Transverse colon (tissue), 4 donors: ENCODE data around the gene KLHL29. TPM values are rescaled to one million over a fixed set of nuclear protein-coding genes. Genes with fewer than 3 reads are reported as not detected.

ENCODE experiments used
- DNase-seq: peaks from one replicate; pipeline ENCODE4 v3.0.0-alpha.2; 2019
- H3K27ac ChIP-seq, 4 donors: fragments of 200-600 bp; sonication (generic); 2 replicates each; pipeline ENCODE4 v1.5.1; 2016 to 2018; ENCODE audit warnings: inconsistent platforms in 4 of 4
- H3K27me3 ChIP-seq: fragments of 200-600 bp; sonication (generic); 2 replicates; pipeline ENCODE4 v1.5.1; 2017; ENCODE audit warnings: inconsistent platforms
- H3K36me3 ChIP-seq, 4 donors: fragments of 200-600 bp; sonication (generic); 2 replicates each; pipeline ENCODE4 v1.5.1; 2017 to 2019; ENCODE audit warnings: inconsistent platforms in 4 of 4
- H3K4me1 ChIP-seq, 4 donors: fragments of 200-600 bp; sonication (generic); 2 replicates each; pipeline ENCODE4 v1.5.1; 2017 to 2020; ENCODE audit warnings: inconsistent platforms in 4 of 4
- H3K4me3 ChIP-seq, 4 donors: fragments of 200-600 bp; sonication (generic); 1 replicate in 1 of 4; 2 replicates in 3 of 4; pipeline versions ENCODE4 v1.5.1 to v1.6.1; 2017 to 2019; ENCODE audit warnings: inconsistent platforms in 4 of 4
- H3K9me3 ChIP-seq, 2 donors: fragments of 200-600 bp; sonication (generic); 2 replicates each; pipeline ENCODE4 v1.5.1; 2017 to 2019; ENCODE audit warnings: inconsistent platforms in 2 of 2
- CTCF ChIP-seq, 5 experiments: fragments of 200-600 bp in 3 of 5; fragments of 450-650 bp in 2 of 5; sonication (generic) in 3 of 5; IDR thresholded peaks; 1 replicate in 2 of 5; 2 replicates in 3 of 5; pipeline ENCODE4 v1.5.1; 2016 to 2017; ENCODE audit warnings: antibody characterized with exemption in 5 of 5, inconsistent platforms in 3 of 5, mild to moderate bottlenecking in 2 of 5, moderate library complexity in 1 of 5
- EP300 ChIP-seq: sonication (generic); formaldehyde crosslinking; IDR thresholded peaks from one replicate; pipeline ENCODE4 v1.6.1; 2017; ENCODE audit warnings: antibody characterized with exemption, low read depth
- POLR2A ChIP-seq: fragments of 450-650 bp; IDR thresholded peaks from one replicate; pipeline ENCODE4 v1.6.1; 2016; ENCODE audit warnings: antibody characterized with exemption, mild to moderate bottlenecking, moderate library complexity
- POLR2AphosphoS5 ChIP-seq, 3 donors: sonication (generic); formaldehyde crosslinking; IDR thresholded peaks; one replicate each; pipeline ENCODE4 v1.6.1; 2016; ENCODE audit warnings: antibody characterized with exemption in 3 of 3
- WGBS, 2 donors: methylation state at CpG; one replicate each; pipeline ENCODE4 v1.1.5; 2018; ENCODE audit warnings: low coverage in 1 of 2; 5-methylcytosine and 5-hydroxymethylcytosine counted together
- in situ Hi-C, 4 donors: fragments of 200-750 bp; cut with MboI; loops; one replicate each; pipeline versions ENCODE4 v1.15.0 to v1.15.1; 2017; ENCODE audit warnings: low sequenced_read_pairs in 3 of 4, low pct_ligation_motif_present in 1 of 4, low pct_unique_long_range_greater_than_20kb in 1 of 4
- intact Hi-C: fragments of 100-400 bp; cut with DNase I; formaldehyde crosslinking; loops from one replicate; pipeline ENCODE4 v1.15.1; 2023; ENCODE audit warnings: low total_unique reads
- total RNA-seq, 4 donors: library from RNA; depleted of rRNA; stranded (reverse); fragments of >200 nt; gene quantifications; one replicate each; pipeline ENCODE4 v1.1.0, GENCODE V29; 2016

The KLHL29 gene
- total RNA-seq, 4 donors from 2014 or later: 3.3 to 16.5 (median 5.8) TPM

- Histone ChIP-seq H3K9me3 (no peaks in the 10 kb centered on the region), H3K27ac (peak overlapping the region in 2 of 4 donors; percentile 32 to 48), H3K4me1 (peaks cover 0 to 6% (median 4%) of the 10 kb centered on the region in 4 donors), H3K36me3 (no peaks in the 10 kb centered on the region), H3K4me3 (no peak overlapping the region), H3K27me3 (no peaks in the 10 kb centered on the region)
- no peak for DNase-seq
- intact Hi-C loops: no loop called here
- 82 to 100% methylated on average over 3 to 16 of the region's 16 CpGs for WGBS, 2 donors
- in situ Hi-C loops: no loop called here
- TF ChIP-seq EP300 (no peak), POLR2A (no peak), POLR2AphosphoS5 (IDR thresholded peaks at IDR 0.05) (no peak), CTCF (IDR thresholded peaks at IDR 0.05) (no peak)
Measured at GRCh38 chr2:23549821-23550530, 165.0 kb downstream of the KLHL29 start.

- Histone ChIP-seq H3K4me1 (peaks cover 0 to 6% (median 1%) of the 10 kb centered on the region in 4 donors), H3K27ac (peak overlapping the region in 1 of 4 donors; percentile 11), H3K36me3 (no peaks in the 10 kb centered on the region), H3K9me3 (no peaks in the 10 kb centered on the region), H3K27me3 (no peaks in the 10 kb centered on the region), H3K4me3 (no peak overlapping the region)
- TF ChIP-seq EP300: no peak
- no peak for TF ChIP-seq POLR2AphosphoS5 (IDR thresholded peaks at IDR 0.05)
- TF ChIP-seq POLR2A: no peak
- TF ChIP-seq CTCF (IDR thresholded peaks at IDR 0.05): no peak
- no peak for DNase-seq
- in situ Hi-C loops: no loop called here
- 86 to 100% methylated on average over 4 to 7 of the region's 7 CpGs for WGBS, 2 donors
- intact Hi-C loops: no loop called here
Measured at GRCh38 chr2:23550553-23550952, 165.6 kb downstream of the KLHL29 start.

- Histone ChIP-seq H3K36me3 (no peaks in the 10 kb centered on the region), H3K9me3 (no peaks in the 10 kb centered on the region), H3K4me1 (peaks cover 0 to 6% (median 0%) of the 10 kb centered on the region in 4 donors), H3K4me3 (no peak overlapping the region), H3K27ac (no peak overlapping the region), H3K27me3 (no peaks in the 10 kb centered on the region)
- TF ChIP-seq EP300: no peak
- no peak for TF ChIP-seq CTCF (IDR thresholded peaks at IDR 0.05)
- TF ChIP-seq POLR2AphosphoS5 (IDR thresholded peaks at IDR 0.05): no peak
- TF ChIP-seq POLR2A: no peak
- in situ Hi-C loops (no loop called here), intact Hi-C loops (no loop called here)
- 71 to 100% methylated on average over 1 to 5 of the region's 5 CpGs for WGBS, 2 donors
- DNase-seq: no peak
Measured at GRCh38 chr2:23551875-23552274, 166.9 kb downstream of the KLHL29 start.

GRCh38 chr2:23553561-23553960 lies 168.6 kb downstream of the KLHL29 start:
- DNase-seq: no peak
- no peak overlapping the region for H3K4me3 ChIP-seq
- WGBS, 2 donors: 93% methylated on average over 10 of the region's 10 CpGs; no CpG with 5 or more reads in 1 of the 2 donors
- H3K9me3 ChIP-seq: no peaks in the 10 kb centered on the region
- no peaks in the 10 kb centered on the region for H3K27me3 ChIP-seq
- intact Hi-C loops: no loop called here
- H3K27ac ChIP-seq: peak overlapping the region; percentile 11 to 69 (median 35)
- in situ Hi-C loops: no loop called here
- TF ChIP-seq POLR2AphosphoS5 (IDR thresholded peaks at IDR 0.05): no peak
- no peak for TF ChIP-seq POLR2A
- H3K4me1 ChIP-seq: peaks cover 0 to 6% (median 0%) of the 10 kb centered on the region in 4 donors
- no peaks in the 10 kb centered on the region for H3K36me3 ChIP-seq
